CD4-positive, alpha-beta T cell treated with Interferon gamma for 1 hour (primary cell): Measurements from ENCODE around the gene ZBTB20.

Experiments used
- DNase-seq: peaks from one replicate; pipeline ENCODE4 v3.0.0-alpha.2; 2020

The ZBTB20 gene

DNA sequence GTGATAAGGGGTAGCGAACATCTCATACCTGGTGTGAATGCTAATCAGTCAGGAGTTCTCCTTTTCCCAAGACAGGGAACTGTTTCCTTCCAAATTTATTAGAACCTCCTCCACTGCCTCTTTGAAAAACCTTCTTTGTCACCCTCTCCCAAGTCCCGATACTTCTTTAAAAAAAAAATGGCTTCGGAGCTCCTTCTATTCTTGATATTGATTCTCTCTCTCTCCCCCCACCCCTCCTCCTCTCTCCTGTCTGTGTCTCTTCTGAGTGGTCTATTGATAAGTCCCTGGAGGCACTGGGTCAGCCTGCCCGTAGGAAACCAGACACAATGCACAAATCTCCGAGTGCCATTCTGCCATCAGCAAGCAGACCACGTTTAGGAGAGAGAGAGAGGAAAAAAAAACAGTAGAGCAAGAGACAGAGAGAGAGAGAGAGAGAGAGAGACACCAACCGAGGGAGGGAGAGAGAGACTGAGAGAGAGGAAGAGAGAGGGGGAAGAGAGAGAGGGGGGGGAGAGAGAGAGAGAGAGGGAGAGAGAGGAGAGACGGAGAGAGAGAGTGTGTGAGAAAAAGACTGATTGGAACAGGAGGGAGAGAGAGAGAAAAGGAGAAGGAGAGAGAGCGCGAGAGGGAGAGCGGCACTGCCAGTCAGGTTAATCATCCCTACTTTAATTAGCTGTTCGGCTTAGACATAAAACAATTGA, 692.4 kb downstream of the ZBTB20 start:
- no peak for DNase-seq

GRCh38 chr3:114453361-114453780, 693.7 kb downstream of the ZBTB20 start:
- DNase-seq = no peak

- DNase-seq = no peak
Observed at GRCh38 chr3:114452937-114453336, 694.2 kb downstream of the ZBTB20 start.

DNA sequence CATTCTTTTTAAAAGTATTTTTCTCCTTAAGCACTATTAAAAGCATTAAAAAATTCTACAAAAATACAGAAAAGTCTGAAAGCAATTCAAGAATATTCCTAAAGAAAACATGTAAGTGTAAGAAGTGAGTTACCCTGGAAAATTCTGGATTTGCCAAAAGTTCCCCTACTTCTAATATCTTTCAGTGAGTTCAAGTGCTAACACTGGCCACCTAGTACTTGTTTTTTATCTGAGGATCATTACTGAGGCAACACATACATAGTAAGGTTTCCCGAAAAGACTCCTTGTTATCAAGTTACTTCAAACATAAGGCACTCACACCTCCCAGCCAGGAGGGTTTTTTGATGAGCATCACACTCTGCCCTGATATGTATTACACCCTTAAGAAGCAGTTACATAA, 694.8 kb downstream of the ZBTB20 start:
- DNase-seq = no peak

- no peak for DNase-seq
Observed at GRCh38 chr3:114451561-114452018, 695.5 kb downstream of the ZBTB20 start.

DNA sequence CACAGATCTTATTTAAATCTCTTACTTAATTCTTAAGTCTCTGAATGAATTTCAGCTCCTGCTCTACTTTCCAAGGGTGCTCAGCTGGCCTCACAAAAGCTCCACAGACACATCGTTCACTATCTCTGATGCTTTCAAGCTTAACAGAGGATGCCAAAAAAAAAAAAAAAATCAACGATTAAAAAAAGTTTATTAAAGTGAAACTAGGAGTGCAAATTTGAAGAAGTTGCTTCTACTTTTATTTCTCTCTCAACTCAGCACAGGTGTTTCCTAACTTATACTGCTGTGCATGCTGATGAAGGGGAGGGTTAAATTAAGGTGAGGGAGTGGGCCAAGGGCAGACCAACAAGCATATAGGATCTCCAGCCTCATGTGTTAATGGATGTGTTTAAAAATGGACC, 696.0 kb downstream of the ZBTB20 start:
- no peak for DNase-seq

DNA sequence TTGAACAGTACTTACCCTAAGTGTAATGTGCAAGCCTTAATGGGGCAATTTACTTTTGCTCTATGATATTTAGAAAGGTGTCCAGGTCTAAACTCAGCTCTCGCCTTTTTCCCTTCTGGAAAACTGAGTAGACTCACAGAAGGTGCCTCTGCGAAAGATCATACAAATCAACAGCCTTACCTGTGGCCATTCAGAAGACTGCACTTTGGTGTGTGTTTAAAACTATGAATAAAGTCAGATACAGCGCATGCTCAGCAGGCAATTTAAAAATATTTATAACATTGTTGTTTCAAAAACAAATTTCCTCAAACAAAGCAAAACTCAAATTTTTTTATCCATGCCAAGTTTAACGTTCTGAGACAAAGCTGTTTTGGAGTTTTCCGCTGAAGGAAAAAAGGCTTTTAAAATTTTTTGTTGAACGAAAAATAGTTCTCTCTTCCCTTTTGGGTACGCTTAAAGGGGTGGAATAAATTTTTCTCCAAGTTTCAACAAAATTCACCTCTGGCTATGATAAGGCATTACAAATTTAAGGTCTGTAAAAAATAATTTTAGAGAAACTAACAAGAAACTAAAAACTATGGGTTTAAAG, 697.0 kb downstream of the ZBTB20 start:
- DNase-seq = no peak

DNA sequence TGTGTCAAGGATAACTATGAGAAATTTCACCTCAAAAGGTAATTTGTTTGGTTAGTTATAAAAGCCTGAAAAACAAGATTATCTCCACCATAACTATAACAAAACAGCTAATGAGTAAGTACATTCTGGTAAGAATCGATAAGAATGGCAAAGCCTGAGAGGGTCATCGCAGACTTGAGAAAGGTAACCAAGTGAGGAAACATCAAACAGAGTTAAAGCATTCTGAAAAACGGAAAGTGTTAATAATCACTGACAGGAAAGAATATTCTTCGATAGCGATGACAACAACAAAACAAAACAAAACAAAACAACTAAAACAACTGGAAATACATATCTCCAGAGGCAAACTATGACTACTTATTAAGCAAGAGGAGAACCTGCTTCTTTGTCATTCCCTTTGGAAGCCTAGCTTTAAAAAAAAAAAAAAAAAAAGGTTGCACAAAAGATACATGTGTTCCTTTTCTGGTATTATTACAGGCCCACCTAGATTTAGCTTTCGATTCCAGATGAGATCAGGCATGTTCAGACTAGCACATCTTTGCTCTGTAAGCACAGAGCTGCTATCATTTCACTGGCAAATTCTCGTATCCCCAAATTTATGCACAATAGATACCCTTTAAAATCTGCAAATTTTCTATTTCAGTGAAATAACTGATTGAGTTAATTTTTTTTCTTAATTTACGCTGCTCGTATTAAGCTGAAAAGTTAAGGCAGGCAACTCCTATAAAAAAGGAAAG, 697.6 kb downstream of the ZBTB20 start:
- no peak for DNase-seq

GRCh38 chr3:114447950-114448479, 699.1 kb downstream of the ZBTB20 start:
- no peak for DNase-seq

DNA sequence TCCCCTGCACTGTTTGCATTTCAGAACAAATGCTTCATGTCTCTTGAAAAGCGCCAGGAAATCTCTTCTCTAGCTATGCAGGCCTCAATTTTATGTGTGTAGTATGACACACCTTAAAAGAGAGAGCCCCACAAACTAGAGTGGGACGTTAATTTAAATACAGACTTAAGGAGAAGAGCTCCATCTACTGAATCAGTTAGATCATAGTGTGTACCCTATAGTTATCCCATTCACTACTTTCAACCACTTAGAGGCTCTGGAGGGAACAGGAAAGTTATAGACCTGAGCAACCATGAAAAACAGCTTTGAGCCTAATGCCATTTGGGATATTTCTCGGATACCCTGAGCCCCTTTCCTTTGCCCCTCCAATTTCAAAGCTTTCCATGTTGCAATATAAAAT, 699.5 kb downstream of the ZBTB20 start:
- no peak for DNase-seq

GRCh38 chr3:114446600-114446999, 700.5 kb downstream of the ZBTB20 start:
- DNase-seq = no peak

DNA sequence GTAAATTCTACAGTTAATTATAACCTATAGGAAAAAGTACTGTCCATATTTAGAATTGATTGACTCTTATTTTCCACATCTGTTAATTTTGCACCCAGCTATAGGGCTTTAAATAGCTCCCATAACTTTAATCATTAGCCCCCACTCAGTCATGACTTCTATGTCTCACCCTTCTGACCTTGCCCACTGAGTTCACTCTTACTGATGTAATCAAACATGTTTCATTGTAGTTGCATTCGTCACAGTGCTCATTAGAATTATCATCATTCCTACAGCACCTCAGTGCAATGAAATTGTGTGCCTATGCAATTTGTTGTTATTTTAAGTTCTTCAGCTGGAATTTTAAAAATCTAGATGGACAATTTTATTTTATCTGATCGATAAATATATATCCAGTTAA, 701.9 kb downstream of the ZBTB20 start:
- no peak for DNase-seq

DNA sequence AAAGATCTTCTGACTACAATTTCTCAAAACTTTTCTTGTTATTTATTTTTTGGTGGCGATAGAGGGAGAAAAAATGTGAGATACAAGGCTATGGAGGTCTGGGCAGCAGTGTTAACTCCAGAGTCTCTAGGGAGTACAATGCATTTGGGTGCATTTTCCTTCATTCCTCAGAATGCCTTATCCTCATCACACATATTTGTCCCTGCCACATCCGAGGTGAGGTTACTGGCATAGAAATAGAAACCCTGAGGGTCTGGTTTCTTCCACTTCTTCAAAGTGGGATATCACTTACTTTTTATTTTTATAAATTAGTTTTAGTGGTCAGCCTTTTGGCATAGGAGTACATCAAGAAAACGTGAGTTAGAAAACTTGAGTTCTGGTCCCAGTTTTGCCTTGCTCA, 702.9 kb downstream of the ZBTB20 start:
- DNase-seq = no peak

- no peak for DNase-seq
Observed at GRCh38 chr3:114442246-114442645, 704.8 kb downstream of the ZBTB20 start.

GRCh38 chr3:114441386-114441785, 705.7 kb downstream of the ZBTB20 start:
- no peak for DNase-seq

DNA sequence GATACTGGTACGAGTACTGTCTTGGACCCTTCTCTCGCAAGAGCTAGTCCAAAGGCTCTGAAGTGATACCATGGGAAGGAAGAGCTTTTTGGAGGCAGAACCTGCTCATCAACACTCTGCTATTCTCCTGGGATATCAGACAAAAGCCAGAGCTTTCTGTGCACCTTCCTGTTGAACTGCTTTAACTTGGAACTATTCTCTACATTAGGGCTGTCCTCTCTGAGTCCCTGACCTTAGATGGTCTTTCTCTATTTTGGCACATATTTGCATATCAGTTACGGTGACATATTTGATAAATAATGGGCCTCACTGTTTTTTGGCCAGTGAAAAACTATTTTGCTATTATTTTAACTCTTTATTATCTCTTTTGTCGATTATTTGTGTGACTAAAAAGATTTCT, 706.4 kb downstream of the ZBTB20 start:
- no peak for DNase-seq

- no peak for DNase-seq
Observed at GRCh38 chr3:114439284-114439683, 707.8 kb downstream of the ZBTB20 start.

- DNase-seq = no peak
Observed at GRCh38 chr3:114437897-114438296, 709.2 kb downstream of the ZBTB20 start.

DNA sequence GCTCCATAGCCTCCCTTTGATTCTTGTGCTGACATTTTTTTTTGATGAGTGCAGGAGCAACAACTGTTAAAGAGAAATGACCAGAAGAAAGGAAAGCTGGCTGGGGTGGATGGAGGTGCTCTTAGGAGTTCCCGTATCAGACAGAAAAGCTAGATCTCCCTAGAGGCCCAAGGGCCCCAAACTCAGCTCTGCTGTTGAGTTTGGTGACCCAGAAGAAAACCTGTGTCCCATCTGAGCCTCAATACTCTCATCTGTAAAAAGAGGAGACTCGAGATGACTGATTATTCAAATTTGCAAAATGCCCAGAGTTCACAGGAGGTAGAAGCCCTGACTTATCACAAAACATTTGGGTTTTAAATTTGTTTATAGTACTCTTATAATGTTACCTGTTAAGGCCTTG, 710.9 kb downstream of the ZBTB20 start:
- no peak for DNase-seq

GRCh38 chr3:114435386-114436115, 711.5 kb downstream of the ZBTB20 start:
- DNase-seq = no peak

GRCh38 chr3:114432310-114432709, 714.8 kb downstream of the ZBTB20 start:
- DNase-seq = no peak

GRCh38 chr3:114428044-114428595, 719.0 kb downstream of the ZBTB20 start:
- peak; percentile 31 for DNase-seq
